NCI-H748 treated with DMSO at 0.1 percent for 48 hours (cell line): ENCODE results near the gene OBSCN.

Experiments used
- DNase-seq: peaks from one replicate; lab custom pipeline; 2025; lab: John Stamatoyannopoulos, UW

Gene OBSCN

DNA sequence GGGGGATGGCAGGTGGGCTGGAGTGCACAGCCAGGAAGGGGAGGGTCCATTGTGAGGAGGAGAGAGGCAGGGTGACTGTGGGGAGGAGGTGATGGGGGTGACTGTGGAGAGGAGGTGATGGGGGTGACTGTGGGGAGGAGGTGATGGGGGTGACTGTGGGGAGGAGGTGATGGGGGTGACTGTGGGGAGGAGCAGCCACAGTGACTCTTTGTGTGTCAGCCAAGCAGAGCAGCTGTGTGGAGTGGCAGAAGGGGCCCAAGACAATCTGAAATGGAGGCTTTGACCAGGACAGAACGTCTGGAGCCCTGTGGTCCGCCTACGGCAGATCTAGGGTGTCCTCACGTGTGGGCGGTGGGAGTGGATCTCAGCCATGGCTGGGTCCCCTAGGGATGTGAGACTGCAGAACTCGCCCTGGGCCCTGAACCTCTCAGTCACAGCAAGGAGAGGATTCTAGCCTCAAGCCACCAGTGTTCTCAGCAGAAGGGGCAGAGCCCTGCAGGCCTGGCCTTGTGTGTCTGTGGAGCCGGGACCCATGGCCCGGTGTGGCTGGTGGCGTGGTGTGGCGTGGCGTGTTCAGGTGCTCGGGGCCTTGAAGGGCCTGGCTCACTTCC lies 81.5 kb downstream of the OBSCN start:
- DNase-seq: no peak

DNA sequence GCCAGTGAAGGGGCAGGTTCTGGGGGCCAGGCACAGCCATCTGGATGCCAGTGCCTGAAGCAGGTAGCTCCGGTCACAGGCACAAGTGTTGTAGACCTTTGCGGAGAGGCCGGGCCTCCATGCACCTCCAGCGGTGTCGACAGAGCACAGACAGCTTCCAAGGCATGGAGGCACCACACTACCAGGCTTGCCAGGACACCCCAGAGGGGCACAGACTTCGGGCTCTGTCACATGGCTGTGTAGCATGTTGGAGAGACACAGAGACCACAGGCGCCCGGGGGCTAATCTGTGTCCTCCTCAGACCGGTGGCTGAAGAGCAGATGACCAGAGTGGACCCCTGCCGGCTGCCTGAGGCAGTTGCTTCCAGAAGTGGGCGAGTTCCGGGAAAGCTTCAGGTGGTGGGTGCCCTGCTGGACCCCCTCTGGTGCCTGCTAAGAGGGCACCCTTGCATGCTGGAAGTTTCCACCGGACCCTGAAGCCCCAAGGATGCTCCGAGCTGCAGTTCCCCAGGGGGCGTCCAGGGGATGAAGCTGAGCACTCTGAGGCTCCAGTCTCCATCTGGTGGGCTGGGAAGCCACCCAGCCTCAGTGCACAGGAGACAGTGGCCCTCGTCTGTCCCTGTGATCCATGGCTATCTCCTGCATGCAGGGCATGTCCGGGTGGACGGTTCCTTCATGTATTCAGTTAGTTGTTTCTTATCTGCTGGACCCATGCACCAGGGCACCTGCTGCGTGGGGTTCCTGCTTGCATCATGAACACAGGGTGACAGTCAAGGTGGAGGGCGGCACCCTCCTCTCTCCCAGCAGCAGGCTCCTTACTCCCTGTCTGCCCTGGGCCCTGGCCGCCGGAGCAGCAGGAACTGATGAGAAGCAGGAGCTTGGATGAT lies 82.4 kb downstream of the OBSCN start:
- DNase-seq: no peak

GRCh38 chr1:228291906-228292608 lies 84.2 kb downstream of the OBSCN start:
- no peak for DNase-seq

GRCh38 chr1:228292609-228292911 lies 84.7 kb downstream of the OBSCN start:
- DNase-seq: no peak

- DNase-seq: no peak
Measured at GRCh38 chr1:228293393-228293792, 85.5 kb downstream of the OBSCN start.

- DNase-seq: no peak
Measured at GRCh38 chr1:228293816-228294500, 86.1 kb downstream of the OBSCN start.

- DNase-seq: no peak
Measured at GRCh38 chr1:228294717-228295116, 86.9 kb downstream of the OBSCN start.

GRCh38 chr1:228295201-228295600 lies 87.4 kb downstream of the OBSCN start:
- DNase-seq: no peak

DNA sequence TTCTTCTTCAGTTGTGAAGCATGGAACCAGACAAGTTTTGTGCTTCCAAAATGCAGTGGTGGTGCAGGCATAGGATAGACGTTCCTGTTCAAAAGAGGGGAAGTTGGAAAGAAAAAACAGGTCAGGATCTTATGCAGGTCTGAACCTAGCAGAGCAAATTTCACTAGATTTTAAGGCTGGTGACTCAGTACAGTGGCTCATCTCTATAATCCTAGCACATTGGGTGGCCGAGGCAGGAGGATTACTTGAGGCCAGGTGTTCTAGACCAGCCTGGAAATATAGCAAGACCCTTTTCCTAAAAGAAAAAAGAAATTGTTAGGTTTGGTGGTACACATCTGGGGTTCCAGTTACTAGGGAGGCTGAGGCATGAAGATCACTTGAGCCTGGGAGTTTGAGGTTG lies 88.1 kb downstream of the OBSCN start:
- no peak for DNase-seq

GRCh38 chr1:228297242-228297641 lies 89.4 kb downstream of the OBSCN start:
- no peak for DNase-seq

GRCh38 chr1:228297822-228298221 lies 90.0 kb downstream of the OBSCN start:
- DNase-seq: no peak

GRCh38 chr1:228298471-228298870 lies 90.6 kb downstream of the OBSCN start:
- no peak for DNase-seq

DNA sequence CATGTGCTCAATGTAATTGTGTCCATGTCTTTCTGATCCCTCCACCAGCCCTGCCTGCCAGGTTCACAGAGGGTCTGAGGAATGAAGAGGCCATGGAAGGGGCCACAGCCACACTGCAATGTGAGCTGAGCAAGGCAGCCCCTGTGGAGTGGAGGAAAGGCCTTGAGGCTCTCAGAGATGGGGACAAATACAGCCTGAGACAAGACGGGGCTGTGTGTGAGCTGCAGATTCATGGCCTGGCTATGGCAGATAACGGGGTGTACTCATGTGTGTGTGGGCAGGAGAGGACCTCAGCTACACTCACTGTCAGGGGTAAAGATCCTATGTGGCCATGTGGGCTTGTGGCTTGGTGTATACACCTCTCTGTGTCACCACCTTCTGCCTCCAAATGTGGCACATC lies 91.4 kb downstream of the OBSCN start:
- no peak for DNase-seq

GRCh38 chr1:228299901-228300300 lies 92.1 kb downstream of the OBSCN start:
- DNase-seq: no peak

DNA sequence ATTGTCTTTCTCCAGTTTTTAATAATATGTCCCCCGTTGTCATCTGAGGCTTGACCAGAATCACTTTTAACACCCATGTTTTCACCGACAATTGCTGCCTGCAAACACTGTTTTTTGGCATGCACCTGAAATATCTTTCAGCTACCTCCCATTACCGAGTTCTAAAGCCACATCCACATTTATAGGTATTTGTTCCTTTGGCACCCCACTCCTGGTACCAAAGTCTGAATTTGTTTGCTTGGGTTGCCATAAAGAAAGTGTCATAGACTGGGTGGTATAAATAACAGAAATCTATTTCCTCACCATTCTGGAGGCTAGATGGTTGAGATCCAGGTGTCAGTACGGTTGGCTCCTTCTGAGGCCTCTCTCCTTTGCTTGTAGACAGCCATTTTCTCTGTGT lies 94.2 kb downstream of the OBSCN start:
- no peak for DNase-seq

GRCh38 chr1:228303596-228303995 lies 95.8 kb downstream of the OBSCN start:
- no peak for DNase-seq

- DNase-seq: no peak
Measured at GRCh38 chr1:228304225-228304624, 96.4 kb downstream of the OBSCN start.

GRCh38 chr1:228304766-228305395 lies 97.0 kb downstream of the OBSCN start:
- no peak for DNase-seq

GRCh38 chr1:228305721-228306152 lies 97.9 kb downstream of the OBSCN start:
- DNase-seq: no peak

GRCh38 chr1:228306275-228307217 lies 98.7 kb downstream of the OBSCN start:
- no peak for DNase-seq
